Measurements from ENCODE around the gene MORC2.

GRCh38 chr22:30885001-30885366 is 83.6 kb downstream of the MORC2 start:
- TF ChIP-seq HOXA5 (CRISPR knock-in tag; IDR thresholded peaks at IDR 0.05) (no peak), ZNF121 (CRISPR knock-in tag; IDR thresholded peaks at IDR 0.05) (no peak), FOXO1 (CRISPR knock-in tag; IDR thresholded peaks at IDR 0.05) (no peak), ZSCAN21 (CRISPR knock-in tag; IDR thresholded peaks at IDR 0.05; ENCODE audit: borderline replicate concordance) (no peak), TAF1 (CRISPR knock-in tag; IDR thresholded peaks at IDR 0.05) (no peak), STAT6 (CRISPR knock-in tag; IDR thresholded peaks at IDR 0.05; ENCODE audit: borderline replicate concordance) (no peak)

All from HepG2 (cell line).